HG03457 (cell line): Measurements from ENCODE around the gene PGLYRP2.

ENCODE experiments used
- ATAC-seq: cut with Tn5 transposase; IDR thresholded peaks from one replicate; pipeline ENCODE4 v1.9.1; 2021; ENCODE audit warnings: moderate number of reproducible peaks; ENCODE audit not compliant: unreplicated experiment

Gene PGLYRP2

DNA sequence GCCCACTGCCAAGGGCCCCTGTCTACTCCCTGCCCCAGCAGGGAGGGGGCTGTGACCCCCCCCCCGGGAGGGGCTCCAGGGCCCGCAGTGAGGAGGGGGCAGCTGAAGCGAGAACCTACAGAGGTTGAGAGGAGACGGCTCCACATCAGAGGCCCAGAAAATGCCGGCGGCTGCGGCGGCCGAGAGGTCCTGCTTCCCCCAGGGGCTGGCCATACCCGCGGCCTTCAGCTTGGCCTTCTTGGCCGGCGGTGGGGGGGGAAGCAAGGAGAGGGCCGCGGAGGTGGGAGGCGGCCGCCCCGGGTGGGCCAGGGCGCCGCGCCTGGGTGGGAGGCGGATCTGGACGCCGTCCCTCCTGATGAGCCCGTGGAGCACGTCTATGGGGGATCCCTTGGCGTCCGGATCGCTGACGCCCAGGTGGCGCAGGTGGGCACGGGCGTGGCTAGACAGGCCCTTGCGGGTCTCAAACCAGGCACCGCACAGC, 51.3 kb downstream of the PGLYRP2 start:
- no peak for ATAC-seq

DNA sequence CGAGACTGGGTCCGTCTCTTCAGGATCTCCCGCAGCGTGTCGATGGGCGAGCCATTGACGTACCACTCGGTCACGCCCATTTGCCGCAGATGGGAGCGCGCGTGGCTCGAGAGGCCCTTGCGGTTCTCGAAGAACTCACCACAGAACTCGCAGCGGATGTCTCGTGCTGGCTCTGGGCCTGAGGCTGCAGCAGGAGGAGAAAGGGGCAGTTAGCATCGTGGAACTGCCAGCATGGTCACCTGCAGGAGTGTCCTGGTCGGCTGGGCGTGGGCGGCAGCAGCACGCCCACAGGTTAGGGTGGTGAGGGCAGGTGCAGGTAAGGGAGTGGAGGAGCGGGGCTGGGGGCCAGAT, 52.0 kb downstream of the PGLYRP2 start:
- no peak for ATAC-seq

DNA sequence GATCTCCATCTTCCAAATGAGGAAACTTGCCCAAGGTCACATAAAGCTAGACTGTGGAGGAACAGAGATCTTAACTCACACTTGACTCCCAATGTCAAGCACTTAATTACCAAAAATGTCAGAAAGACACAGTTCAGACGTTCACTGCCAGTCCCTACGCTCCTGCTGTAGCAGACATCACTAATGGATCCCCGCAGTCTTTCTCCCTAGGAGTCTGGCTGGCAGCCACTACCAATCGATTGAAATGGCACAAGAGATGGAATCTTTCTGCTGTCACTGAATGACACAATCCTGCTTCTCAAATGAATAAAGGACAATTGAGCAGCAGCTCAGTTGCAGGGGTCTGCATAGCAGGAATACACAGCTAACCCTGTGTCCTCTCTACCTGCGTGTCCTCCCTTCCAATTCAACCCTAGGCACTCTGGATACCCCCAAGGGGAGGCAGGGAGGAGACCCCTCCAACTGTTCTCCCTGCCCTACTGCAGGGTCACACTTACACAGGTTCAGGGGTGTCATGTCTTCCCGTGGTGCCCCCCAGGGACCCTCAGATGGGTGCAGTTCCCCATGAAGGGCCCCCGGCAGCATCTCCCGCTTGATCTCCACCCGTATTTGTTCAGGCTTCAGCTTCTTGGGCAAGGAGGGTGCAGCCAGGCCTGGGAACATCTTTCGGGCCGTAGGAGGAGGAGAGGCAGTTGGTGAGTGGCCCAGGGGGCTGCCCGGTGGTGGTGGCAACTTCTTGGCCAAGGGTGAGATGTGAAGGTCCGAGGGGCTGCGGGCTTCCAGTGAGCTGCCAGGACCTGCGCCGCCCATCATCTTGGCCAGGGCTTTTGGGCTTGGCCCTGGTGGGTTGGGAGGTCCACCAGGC, 52.6 kb downstream of the PGLYRP2 start:
- ATAC-seq, result no peak

DNA sequence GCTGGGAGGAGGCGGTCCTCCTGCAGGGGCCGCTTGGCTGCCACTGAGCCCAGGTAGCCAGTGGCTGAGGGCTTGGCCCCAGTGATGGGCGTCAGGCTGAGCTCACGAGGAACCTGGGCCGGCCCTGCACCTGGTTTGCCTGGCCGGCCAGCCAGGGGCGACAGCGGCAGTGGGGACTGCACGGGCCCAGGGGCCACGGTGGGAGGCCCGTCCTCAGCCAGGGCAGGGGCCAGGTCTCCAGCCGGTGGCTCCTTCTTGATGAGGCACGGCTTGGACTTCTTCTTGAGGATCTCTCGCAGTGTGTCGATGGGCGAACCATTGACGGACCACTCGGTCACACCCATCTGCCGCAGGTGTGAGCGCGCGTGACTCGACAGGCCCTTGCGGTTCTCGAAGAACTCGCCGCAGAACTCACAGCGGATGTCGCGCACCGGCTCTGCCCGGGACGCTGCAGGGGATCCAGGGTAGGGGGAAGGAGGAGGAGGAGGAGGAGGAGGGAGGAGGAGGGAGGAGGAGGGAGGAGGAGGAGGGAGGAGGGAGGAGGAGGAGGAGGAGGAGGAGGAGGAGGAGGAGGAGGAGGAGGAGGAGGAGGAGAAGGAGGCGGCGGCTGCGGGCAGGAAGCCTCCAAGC, 53.9 kb downstream of the PGLYRP2 start:
- ATAC-seq, result no peak

DNA sequence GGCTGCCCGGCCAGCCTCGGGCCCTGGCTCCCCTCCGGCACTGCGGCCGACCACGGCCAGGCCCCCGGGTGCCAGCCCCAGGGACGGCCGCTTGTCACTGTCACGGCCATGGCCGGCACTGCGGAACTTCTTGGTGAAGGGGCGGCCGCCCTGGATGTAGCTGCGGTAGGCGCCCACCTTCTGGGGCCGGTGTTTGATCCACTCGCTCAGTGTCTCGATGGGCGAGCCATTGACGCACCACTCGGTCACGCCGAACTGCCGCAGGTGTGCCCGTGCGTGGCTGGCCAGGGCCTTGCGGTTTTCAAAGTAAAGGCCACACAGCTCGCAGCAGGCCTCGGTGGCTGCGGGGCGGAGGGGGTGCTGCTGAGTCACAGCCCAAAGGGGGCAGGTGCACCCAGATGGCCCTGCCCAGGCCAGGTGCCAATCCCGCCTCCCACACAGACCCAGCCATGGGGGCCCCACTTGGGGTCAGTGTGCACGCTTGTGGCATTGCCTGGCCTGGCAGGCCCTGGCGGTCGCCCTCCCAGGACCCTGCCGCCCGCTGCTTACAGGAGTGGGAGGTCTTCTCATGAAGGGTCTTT, 54.5 kb downstream of the PGLYRP2 start:
- no peak for ATAC-seq

DNA sequence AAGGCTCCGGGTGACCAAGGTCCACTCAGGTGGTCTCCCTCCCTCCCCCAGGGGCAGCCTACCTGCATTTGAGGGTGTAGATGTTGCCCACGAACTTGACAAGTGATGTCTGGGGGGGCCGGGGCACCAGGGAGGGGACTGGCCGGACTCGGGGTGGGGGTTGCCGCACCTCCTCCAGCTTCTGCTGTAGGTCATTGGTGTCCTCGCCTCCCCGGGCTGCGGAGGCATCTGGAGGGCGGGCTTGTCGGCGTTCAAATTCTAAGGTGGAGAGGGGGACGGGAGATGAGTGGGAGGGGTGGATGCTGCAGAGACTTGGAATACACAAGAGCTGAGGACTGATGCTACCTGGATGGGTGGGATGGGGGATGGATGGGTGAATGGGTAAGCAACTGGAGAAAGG, 55.2 kb downstream of the PGLYRP2 start:
- ATAC-seq, result no peak

DNA sequence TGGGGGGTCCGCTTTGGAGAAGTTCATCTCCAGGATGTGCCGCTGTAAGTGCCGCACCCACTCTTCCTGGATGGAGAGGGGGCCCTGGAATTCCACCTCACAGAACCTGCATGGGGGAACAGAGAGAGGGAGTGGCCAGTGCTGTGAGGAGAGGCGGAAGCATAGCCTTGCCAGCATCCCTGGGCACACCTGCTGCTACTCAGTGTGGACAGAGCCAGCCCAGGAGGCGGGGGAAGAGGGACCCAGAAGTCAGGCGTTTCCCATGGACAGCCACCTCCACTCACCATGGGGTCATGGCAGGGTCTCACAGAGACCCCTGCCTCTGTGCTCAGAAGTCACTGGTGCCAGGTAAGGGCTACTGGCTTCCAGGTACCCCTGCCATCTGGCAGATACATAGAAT, 56.2 kb downstream of the PGLYRP2 start:
- ATAC-seq, result no peak

DNA sequence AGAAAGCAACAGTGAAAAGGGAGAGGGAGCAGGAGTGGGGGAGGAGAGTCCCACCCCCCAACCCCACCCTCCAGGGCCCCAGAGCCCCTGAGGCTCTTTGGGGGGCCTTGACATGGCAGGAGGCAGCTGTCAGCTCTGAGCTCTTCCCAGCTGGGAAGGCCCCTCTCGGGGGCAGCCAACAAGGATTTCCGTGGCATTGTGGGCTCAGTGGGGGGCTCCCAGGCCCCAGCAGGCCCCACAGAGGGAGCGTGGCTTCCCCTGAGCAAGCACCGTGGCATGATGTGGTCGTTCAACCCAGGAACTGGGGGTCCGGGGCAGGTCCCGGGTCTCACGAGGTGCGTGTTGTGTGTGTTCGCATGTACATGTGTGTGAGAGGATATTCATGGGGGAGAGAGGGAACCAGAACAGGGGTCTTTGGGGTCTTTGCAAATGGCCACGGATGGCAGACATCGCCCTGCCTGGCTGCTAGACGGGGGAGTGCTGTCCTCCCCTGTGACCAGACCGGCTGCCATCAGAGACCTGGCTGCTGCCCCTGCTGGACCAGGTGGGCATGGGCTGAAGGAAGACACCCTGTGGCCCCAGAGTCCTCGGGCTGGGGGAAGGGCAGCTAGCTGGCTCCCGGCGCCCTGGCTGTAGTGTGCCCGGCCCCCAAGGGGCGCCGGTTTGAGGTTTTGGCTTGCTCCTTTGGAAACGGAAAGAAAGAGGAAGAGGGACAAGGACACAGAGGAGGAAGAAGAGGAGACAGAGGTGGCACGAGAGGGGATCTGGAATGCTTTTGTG, 56.8 kb downstream of the PGLYRP2 start:
- ATAC-seq, result no peak

DNA sequence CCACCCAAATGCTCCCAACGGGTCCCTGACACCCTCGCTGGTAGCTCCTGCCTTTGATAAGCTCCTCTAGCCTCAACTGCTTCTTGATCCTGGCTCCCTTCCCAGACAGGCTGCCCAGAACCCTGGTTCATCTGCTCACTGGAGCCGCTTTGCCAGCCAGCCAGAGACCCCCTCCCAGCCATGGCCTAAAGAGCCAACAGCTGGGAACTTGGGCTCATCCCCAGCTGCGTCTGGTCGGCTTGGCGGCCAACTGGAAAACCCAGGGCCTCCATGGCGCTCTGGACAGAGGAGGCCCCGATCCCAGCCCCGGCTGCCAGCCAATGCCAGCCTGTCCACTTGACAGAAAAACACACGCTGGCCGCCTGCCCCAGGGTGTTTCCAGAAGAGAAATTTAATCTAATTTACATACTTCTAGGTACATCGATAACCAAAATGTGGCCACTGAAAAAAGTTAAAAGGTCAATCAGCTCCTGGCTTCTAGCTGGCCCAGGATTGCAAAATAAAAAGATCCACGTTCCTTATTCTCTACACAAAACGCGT, 57.5 kb downstream of the PGLYRP2 start:
- no peak for ATAC-seq

DNA sequence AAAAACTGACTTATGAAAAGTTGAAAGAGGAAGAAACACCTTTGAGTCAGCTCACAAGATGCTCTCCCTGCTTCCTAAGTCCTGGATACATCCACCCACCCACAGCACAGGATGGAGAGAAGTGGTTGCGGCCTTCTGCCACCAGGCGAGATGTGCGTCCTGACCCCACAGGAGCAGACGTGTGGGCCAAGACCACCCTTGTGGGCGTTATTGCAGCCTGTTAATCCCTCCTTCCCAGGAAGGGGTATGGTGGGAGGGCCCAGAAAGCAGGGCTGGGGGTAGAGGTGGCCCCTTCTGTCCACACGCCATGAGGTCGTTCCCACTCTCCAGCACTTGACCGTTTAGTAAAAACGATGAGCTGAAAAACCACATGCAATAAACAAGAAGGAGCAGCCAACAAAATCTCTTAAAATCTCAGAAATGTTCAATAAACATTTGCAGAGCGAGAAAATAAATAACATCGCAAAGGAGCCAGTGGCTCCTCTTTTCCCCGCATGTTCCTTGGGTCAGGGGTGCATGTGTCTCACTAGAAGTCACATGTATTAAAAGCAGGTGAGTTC, 58.1 kb downstream of the PGLYRP2 start:
- ATAC-seq, result no peak

DNA sequence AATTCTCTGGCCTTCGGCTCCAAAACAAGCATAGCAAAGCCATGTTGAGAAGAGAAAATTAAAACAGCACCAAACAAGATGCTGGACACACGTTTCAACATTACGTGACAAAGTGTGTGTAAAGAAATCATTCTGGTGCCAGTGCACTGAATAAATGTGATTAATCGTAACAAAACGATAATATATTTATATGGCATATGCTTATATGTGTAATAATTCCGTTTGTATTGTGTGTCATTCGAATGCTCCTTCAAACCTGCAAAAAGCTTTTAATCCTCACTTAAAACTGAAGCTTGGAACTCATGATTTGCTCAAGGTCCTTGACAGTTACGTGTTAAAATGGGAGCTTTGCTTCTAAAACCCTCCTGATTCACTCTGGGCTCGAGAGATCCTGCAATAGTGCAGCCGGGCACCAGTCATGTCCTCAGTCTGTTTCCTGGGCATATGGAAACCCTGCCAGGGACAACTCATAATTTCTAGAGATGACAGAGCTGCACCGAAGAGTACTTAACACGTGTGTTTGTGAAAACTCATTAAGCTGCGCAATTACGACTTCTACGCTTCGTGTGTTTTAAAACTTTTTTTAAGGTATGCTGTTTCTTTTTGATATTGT, 59.8 kb downstream of the PGLYRP2 start:
- no peak for ATAC-seq
